Neural cell (in vitro differentiated cells): ENCODE measurements around the gene RAPGEF2. TPM values are rescaled to one million over a fixed set of nuclear protein-coding genes. Genes with fewer than 3 reads are reported as not detected.

Experiments
- H2AFZ ChIP-seq: fragments of 200-600, 300-800 bp; sonication (generic), shearing (Covaris generic); 2 replicates; pipeline ENCODE4 v1.6.0; 2014; ENCODE audit warnings: low read depth, mild to moderate bottlenecking, antibody characterized with exemption, low read length, moderate library complexity
- H3F3A ChIP-seq: fragments of 200-600 bp; shearing (Covaris generic); 2 replicates; pipeline ENCODE4 v1.6.1; 2016; ENCODE audit warnings: mild to moderate bottlenecking, moderate library complexity, mixed read lengths, antibody characterized with exemption, low read length; ENCODE audit not compliant: insufficient read depth, poor library complexity, severe bottlenecking
- H3K27ac ChIP-seq: fragments of 200-600, 300-800 bp; sonication (generic), shearing (Covaris generic); 2 replicates; pipeline ENCODE4 v1.5.1; 2014; ENCODE audit warnings: mild to moderate bottlenecking, low read length, moderate library complexity
- H3K27me3 ChIP-seq: fragments of 300-800, 200-600 bp; sonication (generic), shearing (Covaris generic); 2 replicates; pipeline ENCODE4 v1.6.0; 2014; ENCODE audit warnings: mild to moderate bottlenecking, low read depth, low read length, moderate library complexity; ENCODE audit not compliant: insufficient read depth
- H3K36me3 ChIP-seq: fragments of 300-800, 200-600 bp; sonication (generic), shearing (Covaris generic); 2 replicates; pipeline ENCODE4 v1.5.1; 2014; ENCODE audit warnings: mild to moderate bottlenecking, antibody characterized with exemption, low read length, moderate library complexity; ENCODE audit not compliant: insufficient read depth
- H3K4me2 ChIP-seq: fragments of 300-800, 200-600 bp; sonication (generic), shearing (Covaris generic); 2 replicates; pipeline ENCODE4 v1.6.0; 2014; ENCODE audit warnings: mild to moderate bottlenecking, low read length
- H3K4me3 ChIP-seq: fragments of 300-800, 200-600 bp; sonication (generic), shearing (Covaris generic); 2 replicates; pipeline ENCODE4 v1.5.1; 2014; ENCODE audit warnings: mild to moderate bottlenecking, low read length, moderate library complexity
- H3K79me2 ChIP-seq: fragments of 200-600 bp; shearing (Covaris generic); replicated peaks from 2 replicates; pipeline ENCODE4 v1.6.0; 2014; ENCODE audit warnings: mild to moderate bottlenecking, low read length, moderate library complexity; ENCODE audit not compliant: insufficient read depth
- H3K9ac ChIP-seq: fragments of 300-800, 200-600 bp; sonication (generic), shearing (Covaris generic); 2 replicates; pipeline ENCODE4 v1.6.1; 2016; ENCODE audit warnings: mild to moderate bottlenecking, low read length, mixed read lengths
- H3K9me2 ChIP-seq: fragments of 200-600 bp; shearing (Covaris generic); 2 replicates; pipeline ENCODE4 v1.6.1; 2016; ENCODE audit warnings: mild to moderate bottlenecking, low read length, mixed read lengths; ENCODE audit not compliant: insufficient read depth
- H3K9me3 ChIP-seq: fragments of 200-600, 300-800 bp; sonication (generic), shearing (Covaris generic); 2 replicates; pipeline ENCODE4 v1.6.1; 2016; ENCODE audit warnings: mild to moderate bottlenecking, mixed run types, low read length, moderate library complexity, mixed read lengths
- H4K20me1 ChIP-seq: fragments of 200-600 bp; shearing (Covaris generic); 2 replicates; pipeline ENCODE4 v1.6.1; 2016; ENCODE audit warnings: mild to moderate bottlenecking, mixed run types; ENCODE audit not compliant: insufficient read depth
- CTCF ChIP-seq: fragments of 450-650 bp; IDR thresholded peaks from 2 replicates; pipeline ENCODE4 v1.5.1; 2014; ENCODE audit warnings: antibody characterized with exemption, mild to moderate bottlenecking, moderate library complexity; ENCODE audit not compliant: poor library complexity, severe bottlenecking
- EP300 ChIP-seq: fragments of 450-650 bp; conservative IDR thresholded peaks from 2 replicates; pipeline ENCODE4 v1.6.1; 2014; ENCODE audit warnings: antibody characterized with exemption, mild to moderate bottlenecking, moderate library complexity; ENCODE audit not compliant: poor library complexity, severe bottlenecking
- EZH2 ChIP-seq: fragments of 200-600, 300-800 bp; shearing (Covaris generic), sonication (generic); IDR thresholded peaks from 2 replicates; pipeline ENCODE4 v1.6.1; 2014; ENCODE audit warnings: antibody characterized with exemption, low read length, borderline replicate concordance, mild to moderate bottlenecking; ENCODE audit not compliant: insufficient read depth, poor library complexity, severe bottlenecking
- MXI1 ChIP-seq: fragments of 450-650 bp; conservative IDR thresholded peaks from 2 replicates; pipeline ENCODE4 v1.6.1; 2014; ENCODE audit warnings: antibody characterized with exemption, mild to moderate bottlenecking; ENCODE audit not compliant: poor library complexity, severe bottlenecking
- POLR2AphosphoS5 ChIP-seq: IDR thresholded peaks from 2 replicates; pipeline ENCODE4 v1.6.1; 2012
- RAD21 ChIP-seq: fragments of 450-650 bp; conservative IDR thresholded peaks from 2 replicates; pipeline ENCODE4 v1.6.1; 2014; ENCODE audit warnings: antibody characterized with exemption, mild to moderate bottlenecking, moderate library complexity
- REST ChIP-seq: IDR thresholded peaks from 2 replicates; pipeline ENCODE4 v1.6.1; 2012; ENCODE audit warnings: borderline replicate concordance
- SMC3 ChIP-seq: fragments of 450-650 bp; conservative IDR thresholded peaks from 2 replicates; pipeline ENCODE4 v1.6.1; 2014; ENCODE audit warnings: antibody characterized with exemption, mild to moderate bottlenecking, moderate library complexity; ENCODE audit not compliant: poor library complexity
- TAF1 ChIP-seq: IDR thresholded peaks from 2 replicates; pipeline ENCODE4 v1.6.1; 2012; ENCODE audit warnings: low read depth
- polyA plus RNA-seq: library from polyadenylated mRNA; depleted of rRNA; stranded (reverse); fragments of >200 nt; gene quantifications from 2 replicates; pipeline ENCODE4 v1.2.3, GENCODE V29; 2014

Gene RAPGEF2
- polyA plus RNA-seq, 1 donor from 2014 or later: 134 TPM

- H3F3A ChIP-seq: no peaks in the 10 kb centered on the region
- no peaks in the 10 kb centered on the region for H3K27me3 ChIP-seq
- H3K4me2 ChIP-seq: no peak overlapping the region
- no peaks in the 10 kb centered on the region for H3K36me3 ChIP-seq
- TF ChIP-seq RAD21 (no peak), CTCF (no peak), SMC3 (no peak), REST (no peak), TAF1 (no peak), EZH2 (no peak), MXI1 (no peak)
- peaks cover 18% of the 10 kb centered on the region for H4K20me1 ChIP-seq
- no peak overlapping the region for H3K9ac ChIP-seq
- no peaks in the 10 kb centered on the region for H3K9me2 ChIP-seq
- no peaks in the 10 kb centered on the region for H3K9me3 ChIP-seq
- H3K79me2 ChIP-seq: peaks cover 52% of the 10 kb centered on the region
- H2AFZ ChIP-seq: no peak overlapping the region
- no peak overlapping the region for H3K4me3 ChIP-seq
- no peak overlapping the region for H3K27ac ChIP-seq
These were observed 108.1 kb downstream of the RAPGEF2 start for GRCh38 chr4:159210975-159211374.

GRCh38 chr4:159212675-159213293 is 109.9 kb downstream of the RAPGEF2 start:
- no peak overlapping the region for H3K4me3 ChIP-seq
- H3K27me3 ChIP-seq: no peaks in the 10 kb centered on the region
- no peaks in the 10 kb centered on the region for H3F3A ChIP-seq
- no peak overlapping the region for H3K9ac ChIP-seq
- TF ChIP-seq SMC3 (no peak), TAF1 (no peak), POLR2AphosphoS5 (no peak), RAD21 (no peak), EZH2 (no peak), EP300 (no peak), REST (no peak), CTCF (no peak), MXI1 (no peak)
- no peaks in the 10 kb centered on the region for H3K9me2 ChIP-seq
- H4K20me1 ChIP-seq: peaks cover 21% of the 10 kb centered on the region
- H2AFZ ChIP-seq: no peak overlapping the region
- H3K9me3 ChIP-seq: no peaks in the 10 kb centered on the region
- no peak overlapping the region for H3K4me2 ChIP-seq
- peaks cover 62% of the 10 kb centered on the region for H3K79me2 ChIP-seq
- H3K27ac ChIP-seq: no peak overlapping the region
- no peaks in the 10 kb centered on the region for H3K36me3 ChIP-seq
